GM21360 (cell line): ENCODE data around the gene C1QTNF3.
"Not testable (repeated sequence)": the region's sequence is repeated elsewhere in the genome, so short reads cannot be mapped to it uniquely, and the experiment has no call there.

ENCODE experiments used
- ATAC-seq: cut with Tn5 transposase; IDR thresholded peaks from one replicate; pipeline ENCODE4 v1.9.1; 2021; ENCODE audit warnings: mild to moderate bottlenecking, moderate library complexity; ENCODE audit not compliant: unreplicated experiment

Gene C1QTNF3

DNA sequence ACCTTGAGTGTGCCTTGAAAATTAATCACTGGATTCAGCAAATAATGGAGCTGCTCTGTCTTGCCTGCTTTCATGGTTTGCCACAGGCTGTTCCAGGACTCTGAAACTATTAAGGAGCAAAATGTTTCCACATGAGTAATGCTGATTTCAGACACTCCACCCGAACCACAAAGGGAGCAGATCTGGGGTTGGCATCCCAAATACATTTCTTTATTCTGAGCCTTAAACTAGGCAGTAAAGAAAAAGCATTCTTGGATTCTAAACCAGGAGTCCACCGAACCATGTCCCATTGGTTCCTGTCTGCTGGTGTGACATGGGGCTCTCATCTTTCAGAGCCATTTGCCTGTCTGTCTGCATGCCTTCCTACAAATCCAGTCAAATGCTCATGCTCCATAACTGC is 10.1 kb upstream of the C1QTNF3 start:
- no peak for ATAC-seq

DNA sequence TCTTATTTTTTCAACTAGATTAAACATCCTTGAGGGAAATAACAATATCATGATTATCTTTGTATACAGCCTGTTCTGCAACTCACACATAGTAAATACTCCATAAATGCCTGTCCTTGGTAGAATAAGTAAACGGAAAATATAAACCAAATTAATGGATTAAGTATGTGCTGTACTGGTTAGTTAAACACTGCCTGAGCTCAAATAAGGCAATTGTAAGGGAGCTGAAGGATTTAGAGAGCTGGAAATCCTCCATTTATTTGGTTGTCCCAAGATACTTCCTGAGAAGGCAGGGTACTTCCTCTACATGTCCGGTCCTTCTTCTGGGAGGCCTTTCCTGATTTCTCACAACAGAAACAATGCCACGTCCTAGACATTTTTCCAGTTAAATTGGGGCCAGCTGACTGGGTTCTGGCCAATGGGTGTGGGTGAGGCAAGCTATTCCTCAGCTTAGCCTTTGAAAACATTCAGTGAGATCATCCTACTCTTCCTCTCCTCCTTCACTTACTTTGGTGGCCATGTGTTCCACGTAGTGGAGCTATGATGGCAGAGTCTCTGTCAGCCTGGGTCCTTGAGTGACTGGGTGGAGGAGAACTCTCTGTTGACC is 8.5 kb upstream of the C1QTNF3 start:
- ATAC-seq = no peak

DNA sequence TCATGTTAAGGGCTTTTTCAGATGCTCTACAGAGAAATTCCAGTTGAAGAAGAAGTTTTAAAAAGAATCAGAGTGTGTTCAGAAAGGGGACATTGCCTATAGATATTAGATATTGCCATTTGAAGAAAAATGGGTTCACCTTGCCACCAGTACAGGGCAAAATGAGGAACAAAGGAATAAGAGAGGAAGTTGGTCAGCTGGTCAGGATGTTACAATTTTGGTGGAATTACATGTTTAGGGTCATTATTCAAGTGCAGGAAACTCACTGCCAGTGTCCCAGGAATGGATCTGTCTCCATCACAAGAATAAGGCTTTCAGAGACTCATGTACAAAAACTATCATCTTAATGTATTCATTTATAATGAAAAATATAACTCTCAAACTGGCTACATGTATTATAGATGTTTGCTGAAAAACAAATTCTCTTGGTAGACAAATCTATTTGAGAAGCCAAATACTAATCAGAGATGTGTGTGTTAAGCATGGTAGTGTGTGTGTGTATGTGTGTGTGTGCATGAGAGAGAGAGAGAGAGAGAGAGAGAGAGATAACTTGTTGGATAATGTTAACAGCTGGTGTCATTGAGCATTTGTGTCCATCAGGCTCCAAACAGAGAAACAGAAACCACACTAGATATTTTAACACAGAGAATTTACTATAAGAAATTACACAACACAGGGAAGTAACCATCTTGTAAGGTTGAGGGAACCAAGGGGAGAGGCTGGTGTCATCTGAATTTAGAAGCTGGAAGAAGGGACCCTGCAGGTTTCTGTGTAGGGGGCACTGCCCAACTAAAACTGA is 5.0 kb upstream of the C1QTNF3 start:
- ATAC-seq = no peak

DNA sequence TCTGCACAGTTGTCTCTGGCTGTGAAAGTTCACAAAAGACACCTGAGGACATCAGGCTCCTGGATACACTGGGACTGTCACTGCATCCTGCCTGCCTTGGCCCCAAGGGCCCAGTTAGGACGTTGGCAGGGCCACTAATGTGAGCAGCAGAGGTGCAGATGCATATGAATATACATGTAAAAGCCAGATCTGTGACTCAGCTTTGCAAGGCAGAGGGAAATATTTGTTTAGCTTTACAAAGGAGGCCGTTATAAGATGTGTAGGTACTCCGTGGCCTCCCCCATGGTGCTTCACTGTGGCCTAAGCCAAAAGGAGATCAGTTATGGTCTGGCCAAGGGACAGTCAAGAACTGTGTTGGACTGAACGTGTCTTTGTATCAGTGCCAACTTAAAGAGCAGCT is 4.1 kb upstream of the C1QTNF3 start:
- no peak for ATAC-seq

DNA sequence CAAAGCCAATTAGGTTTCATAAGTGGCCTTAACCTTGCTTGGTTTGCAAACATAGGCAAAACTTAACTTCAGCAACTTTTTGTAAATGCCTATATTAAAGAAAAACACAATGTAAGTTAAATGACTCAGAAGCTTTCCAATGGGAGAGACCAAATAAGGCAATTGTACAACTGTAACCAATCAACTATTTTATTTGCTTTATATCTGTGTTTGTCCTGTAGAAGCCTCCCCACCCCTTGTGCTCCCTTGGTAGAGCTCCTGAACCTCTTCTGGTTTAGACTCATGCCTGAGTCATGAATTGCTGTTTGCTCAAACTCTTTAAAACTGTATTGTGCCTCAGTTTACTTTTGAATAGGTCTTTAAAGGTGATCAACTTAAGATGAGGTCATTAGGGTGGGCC is 3.0 kb upstream of the C1QTNF3 start:
- no peak for ATAC-seq

DNA sequence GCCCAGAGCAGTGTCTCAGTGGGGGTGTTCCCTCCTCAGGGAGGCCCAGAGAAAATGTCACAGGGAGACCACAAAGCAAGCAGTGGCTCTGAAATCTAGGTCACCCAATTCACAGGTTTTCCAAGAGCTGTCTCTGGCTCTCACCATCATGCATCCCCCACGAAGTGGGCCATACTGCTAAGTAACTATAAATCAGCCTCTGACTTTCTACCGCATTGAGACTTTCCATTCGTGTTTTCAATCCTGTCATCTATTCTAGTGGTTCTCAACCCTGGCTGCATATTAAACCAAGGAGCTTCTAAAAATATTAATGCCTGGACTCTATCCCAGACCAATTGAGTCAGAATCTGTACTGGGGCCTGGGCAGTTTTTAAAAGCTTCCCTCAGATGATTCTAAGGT is 2.0 kb upstream of the C1QTNF3 start:
- ATAC-seq = no peak

DNA sequence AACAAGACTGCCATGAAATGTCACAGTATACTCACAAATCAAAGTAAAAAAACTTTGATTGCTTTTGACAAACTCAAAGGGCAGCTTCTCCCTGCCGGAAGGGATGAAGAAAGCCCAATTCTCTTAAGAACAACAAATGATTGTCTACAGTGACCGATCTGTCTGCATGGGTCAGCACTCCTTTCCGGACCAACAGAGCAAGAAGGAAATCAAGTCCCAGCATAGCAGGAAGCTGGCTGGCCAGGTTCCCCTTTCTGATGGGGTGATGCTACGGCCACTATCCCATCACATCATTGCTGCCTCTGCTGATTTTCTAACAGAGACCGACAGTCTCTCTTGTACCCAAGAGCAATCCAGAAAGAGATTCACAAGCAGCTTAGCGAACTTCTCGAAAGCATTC is 692 bp downstream of the C1QTNF3 start:
- no peak for ATAC-seq

DNA sequence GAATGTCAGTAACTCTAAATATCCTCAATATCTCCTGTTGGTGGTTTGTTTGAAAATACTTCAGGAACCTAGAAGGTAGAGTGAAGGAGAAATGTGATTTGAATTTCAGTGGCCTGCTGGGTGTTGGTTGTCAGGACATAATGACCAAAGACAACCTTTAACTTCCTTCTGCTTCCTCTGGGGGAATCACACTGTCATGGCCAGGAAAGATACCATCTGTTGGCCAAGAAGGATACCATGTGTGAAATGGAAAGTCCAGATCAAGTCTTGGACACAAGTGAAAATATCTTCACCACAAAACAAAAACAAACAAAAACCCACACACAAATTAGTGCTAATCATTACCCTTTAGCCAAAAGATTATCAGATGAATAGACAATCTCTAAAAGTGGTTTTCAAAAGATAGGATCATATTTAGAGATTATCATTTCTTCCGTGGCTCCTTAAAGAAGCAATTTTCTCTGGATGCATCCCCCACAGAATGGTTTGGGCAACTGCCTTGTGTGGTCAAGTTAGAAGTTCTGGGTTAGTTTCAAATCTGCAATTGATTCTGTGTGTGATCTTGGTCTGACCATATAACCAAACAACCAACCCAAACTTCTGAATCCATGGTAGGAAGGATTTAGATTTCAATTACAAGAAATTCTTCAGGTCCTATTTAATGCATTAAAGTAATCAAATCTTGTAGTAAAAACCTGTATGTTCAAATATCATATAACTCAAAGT is 1.6 kb downstream of the C1QTNF3 start:
- no peak for ATAC-seq

DNA sequence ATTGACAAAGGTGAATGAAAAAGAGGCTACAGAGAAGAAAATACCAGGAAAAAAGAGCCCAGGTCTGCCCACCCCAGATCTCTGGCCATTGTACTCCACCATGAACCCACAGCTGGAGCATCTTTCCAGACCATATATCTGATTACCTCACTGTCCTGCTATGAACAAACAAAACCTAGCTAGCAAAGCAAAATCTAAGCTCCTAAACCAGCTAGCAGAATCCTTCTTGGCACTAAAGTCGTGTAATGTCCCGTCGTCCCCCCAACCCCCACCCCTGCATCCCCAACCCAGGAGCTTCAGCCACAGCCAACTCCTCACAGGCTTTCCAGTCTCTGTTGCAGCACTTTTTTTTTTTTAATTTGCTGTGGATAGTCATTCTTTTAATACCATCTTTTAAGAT is 2.5 kb downstream of the C1QTNF3 start:
- ATAC-seq = no peak

DNA sequence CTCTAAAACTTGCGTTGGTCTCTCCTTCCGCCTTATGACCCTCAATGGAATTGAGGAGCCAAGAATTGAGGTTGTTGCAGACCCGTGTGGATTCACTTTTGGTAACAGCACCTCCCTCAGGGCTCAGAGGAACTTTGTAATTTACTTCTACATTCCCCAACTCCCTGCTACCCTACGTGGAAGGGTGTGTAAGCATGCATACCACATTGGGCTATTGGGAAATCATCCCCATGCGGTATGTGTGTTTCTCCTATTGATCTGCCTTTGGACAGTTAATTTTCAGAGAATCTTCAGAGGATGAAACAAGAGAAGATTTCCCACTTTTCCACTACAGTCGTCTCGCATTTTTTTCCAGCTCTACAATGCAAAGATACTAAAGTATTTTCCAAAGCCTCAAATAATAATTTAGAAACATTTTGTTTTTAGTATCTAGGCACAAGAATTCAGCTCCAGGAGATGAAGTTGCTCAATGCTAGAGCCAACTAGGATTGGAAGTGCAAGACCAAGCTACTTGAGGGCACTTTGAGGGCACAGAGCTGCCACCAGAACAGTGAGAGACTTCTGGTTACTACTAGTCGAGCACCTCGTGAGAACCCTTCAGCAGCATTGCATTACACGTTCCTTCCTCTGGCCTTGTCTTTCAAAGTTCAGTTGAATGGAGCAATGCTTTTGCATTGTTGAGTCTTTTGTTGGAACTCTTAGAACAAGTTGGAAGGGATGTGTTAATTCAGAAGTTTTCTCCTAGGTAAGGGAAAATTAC is 3.4 kb downstream of the C1QTNF3 start:
- no peak for ATAC-seq

DNA sequence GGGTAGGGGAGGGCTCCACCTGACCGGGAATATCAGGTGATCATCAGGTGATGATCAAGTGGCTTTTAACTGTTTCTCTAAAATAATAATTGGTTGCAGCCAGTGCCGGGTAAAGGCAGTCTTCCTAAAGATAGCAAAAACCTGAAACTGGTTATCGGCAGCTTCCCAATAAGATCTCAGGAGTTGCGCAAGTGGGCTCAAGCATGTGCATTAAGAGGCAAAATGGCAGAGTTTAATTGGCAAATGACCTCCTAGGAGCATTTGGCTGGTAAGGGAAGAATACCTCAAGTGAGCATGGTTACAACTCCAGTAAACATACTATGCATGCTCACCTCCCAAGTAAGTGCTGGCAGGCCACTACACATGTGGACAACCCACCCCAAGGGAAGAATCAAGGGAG is 4.2 kb downstream of the C1QTNF3 start:
- ATAC-seq = no peak

DNA sequence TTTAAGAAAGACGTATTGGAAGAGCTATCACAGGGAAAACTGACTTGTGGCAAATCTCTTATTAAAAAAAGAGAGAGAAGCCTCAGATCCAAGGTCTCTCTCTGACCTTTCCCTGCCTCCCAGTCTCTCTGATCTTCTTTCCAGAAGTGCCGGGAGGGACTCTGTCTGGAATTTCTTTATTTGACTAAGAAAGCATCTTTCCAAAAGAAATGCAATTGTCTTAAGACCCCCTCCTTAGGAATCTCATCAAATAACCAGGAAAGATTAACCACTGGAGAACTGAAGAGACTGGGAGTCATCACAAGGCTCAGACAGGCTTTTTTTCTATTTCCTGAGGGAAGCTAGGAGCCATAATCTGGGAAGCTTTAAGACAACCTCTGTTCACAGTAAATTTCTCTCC is 4.6 kb downstream of the C1QTNF3 start:
- ATAC-seq = no peak

DNA sequence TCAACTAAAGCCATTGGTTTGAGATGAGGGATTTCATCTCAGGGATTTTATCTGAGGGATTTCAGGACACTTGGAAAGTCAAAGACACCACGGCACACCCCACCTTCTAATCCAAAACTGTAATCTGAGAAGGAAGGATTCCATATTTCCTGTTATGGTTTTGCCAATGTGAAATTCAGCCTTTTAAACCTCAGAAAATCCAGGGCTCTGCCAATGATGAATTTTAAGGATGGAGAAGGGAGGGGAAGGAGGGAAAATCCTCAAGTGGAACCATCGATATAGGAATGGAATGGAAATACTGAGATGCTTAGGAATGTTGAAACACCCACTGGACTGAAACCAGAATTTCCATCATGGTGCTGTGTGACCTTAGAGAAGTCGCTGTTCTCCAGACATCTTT is 5.3 kb downstream of the C1QTNF3 start:
- no peak for ATAC-seq

DNA sequence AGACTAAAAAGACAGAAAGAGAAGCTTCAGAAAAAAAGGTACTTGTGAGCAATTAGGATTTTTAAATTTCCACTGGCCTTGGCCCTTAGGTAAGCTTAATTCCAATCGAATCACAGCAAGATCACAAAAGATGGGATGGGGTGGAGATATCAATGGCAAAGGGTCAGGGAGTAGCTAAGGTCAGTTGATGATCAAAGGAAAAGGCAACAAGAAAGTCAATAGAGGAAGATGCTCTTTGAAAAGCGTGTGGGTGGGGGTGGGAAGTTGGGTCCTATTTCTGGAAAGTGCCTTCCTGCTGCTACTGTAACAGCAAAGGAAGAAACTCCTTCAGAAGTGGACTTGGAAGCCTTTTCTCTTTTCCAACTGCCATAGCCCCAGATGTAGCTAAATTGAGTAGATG is 7.3 kb downstream of the C1QTNF3 start:
- ATAC-seq = no peak

DNA sequence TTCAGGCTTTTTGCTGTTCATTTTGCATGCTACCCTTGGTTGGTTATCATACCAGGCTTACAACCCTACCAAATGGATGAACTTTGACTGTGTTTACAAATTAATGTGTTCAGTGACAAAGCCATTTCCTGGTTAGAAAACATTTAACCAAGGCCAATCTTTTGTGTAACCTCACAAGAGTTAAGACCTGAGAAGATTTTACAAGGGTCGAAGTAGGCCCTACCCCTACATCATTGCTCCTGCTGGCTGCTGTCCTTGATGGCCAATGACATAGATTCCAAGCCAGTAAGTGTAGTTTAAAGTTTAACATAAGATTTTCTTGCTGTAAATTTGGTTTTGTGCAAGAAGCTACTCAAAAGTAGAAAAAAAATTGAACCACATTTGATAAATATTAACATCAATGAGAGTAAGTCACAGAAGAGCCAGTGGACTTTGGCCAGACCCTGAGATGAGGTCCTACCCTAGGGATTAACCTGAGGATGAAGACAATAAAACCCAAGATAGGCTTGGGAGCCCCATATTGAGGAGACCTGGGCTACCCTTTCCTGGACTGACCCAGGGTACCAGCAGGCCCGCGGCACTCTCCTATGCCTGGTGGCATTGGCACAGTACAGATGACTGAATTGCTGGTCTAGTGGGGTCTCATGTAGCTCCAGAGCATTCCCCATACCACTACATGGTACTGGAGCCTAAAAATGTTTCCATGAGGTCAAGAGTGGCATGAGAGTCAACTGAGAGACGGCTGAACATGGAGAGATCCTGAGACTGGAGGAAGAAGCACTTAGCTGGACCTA is 8.3 kb downstream of the C1QTNF3 start:
- ATAC-seq = no peak

DNA sequence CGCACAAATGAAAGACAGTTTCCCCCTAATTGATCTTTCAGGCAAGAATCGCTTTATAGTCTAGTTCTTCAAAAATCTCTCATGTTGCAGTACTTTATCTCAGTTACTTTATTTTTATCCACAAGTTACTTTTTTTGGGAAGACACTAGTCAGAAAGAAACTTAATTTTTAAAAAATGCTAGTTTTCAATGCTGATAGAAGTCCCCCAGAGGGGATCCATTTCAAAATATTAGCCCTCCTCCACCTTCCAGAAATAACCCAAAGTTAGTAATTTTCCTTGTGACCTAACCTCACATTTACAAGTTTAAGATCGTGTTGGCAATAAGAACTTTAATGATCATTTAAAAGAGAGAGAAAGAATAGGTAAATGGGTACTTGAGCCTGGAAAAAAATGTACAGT is 11.0 kb downstream of the C1QTNF3 start:
- no peak for ATAC-seq

DNA sequence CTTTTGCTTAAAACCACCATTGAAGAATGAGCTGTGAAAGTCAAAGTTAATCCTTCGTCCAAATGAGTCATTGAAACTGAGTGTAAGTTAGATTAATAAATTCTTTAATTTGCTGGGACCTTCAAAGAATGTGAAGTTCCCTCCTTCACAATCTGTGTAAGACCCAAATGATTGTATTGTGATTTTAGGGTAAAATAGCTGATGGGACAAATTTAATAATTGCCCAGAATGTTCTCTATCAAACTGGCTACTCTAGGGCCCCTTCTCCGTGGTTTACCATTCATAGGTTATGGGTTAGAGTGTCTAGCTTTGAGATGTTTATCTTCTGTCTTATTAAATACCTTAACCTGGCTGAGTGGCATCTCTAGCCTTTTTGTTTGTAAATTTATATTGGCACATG is 11.9 kb downstream of the C1QTNF3 start:
- ATAC-seq = no peak

DNA sequence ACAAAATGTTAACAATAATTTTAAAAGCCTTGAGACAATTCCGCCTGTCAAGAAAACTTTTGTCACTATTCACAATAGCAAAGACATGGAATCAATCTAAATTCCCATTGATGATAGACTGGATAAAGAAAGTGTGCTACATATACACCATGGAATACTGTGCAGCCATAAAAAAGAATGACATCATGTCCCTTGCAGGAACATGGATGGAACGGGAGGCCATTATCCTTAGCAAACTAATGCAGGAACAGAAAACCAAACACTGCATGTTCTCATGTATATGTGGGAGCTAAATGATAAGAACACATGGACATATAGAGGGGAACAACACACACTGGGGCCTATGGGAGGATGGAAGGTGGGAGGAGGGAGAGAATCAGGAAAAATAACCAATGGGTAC is 12.4 kb downstream of the C1QTNF3 start:
- ATAC-seq = not testable (repeated sequence)

DNA sequence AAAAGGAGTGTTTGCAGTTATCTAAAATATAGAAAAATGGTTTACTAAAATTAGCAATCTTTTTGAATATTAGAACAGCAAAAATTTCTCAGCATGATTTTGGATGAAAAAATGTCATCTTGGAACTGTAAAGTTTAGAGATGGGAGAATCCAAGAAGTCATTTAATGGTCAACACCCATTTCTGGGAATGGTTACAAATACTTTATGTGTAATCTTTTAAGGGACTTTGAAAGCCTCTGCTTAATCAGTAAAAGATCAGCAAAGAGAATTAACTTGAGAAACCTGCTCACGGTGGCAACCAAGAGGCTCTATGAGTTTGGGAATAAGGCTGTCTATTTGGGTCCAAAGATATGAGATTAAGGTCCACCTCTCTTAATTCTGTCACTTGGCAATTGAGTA is 13.0 kb downstream of the C1QTNF3 start:
- ATAC-seq = no peak

DNA sequence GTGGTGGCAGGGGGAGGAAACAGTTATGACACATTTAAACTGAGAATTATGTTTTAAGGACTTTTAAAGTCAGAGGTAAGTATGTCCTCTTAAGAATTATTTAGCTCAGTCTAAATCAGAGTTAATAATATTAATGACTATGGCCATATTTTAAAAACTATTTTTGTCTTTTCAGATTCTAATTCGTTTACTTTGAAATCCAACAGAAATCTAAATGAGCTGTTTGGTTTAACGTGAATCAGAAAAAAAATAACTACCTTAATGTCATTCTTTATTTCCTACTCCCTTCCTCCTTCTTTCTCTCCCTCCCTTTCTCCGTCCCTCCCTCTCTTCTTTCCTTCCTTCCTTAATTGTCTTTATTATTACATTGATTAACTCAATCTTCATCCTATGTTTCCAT is 14.7 kb downstream of the C1QTNF3 start:
- no peak for ATAC-seq
